GM18520 (cell line): ENCODE data around the gene LNX1.

Experiments
- ATAC-seq: cut with Tn5 transposase; IDR thresholded peaks from one replicate; pipeline ENCODE4 v1.9.1; 2021; ENCODE audit not compliant: unreplicated experiment

Gene LNX1

GRCh38 chr4:53601251-53601764, 10.0 kb upstream of the LNX1 start:
- ATAC-seq: peak; percentile 42

- no peak for ATAC-seq
Measured at GRCh38 chr4:53599632-53600031, 8.3 kb upstream of the LNX1 start.

GRCh38 chr4:53598901-53599300, 7.6 kb upstream of the LNX1 start:
- ATAC-seq: no peak

- ATAC-seq: no peak
Measured at GRCh38 chr4:53598483-53598882, 7.2 kb upstream of the LNX1 start.

GRCh38 chr4:53596901-53597300, 5.6 kb upstream of the LNX1 start:
- no peak for ATAC-seq

- no peak for ATAC-seq
Measured at GRCh38 chr4:53595834-53596233, 4.5 kb upstream of the LNX1 start.

- no peak for ATAC-seq
Measured at GRCh38 chr4:53595204-53595603, 3.9 kb upstream of the LNX1 start.

- ATAC-seq: no peak
Measured at GRCh38 chr4:53593765-53594164, 2.5 kb upstream of the LNX1 start.

GRCh38 chr4:53592686-53593501, 1.6 kb upstream of the LNX1 start:
- ATAC-seq: no peak

GRCh38 chr4:53592122-53592521, 836 bp upstream of the LNX1 start:
- no peak for ATAC-seq

- no peak for ATAC-seq
Measured at GRCh38 chr4:53590187-53590586, 1.1 kb downstream of the LNX1 start.

GRCh38 chr4:53589511-53589910, 1.8 kb downstream of the LNX1 start:
- ATAC-seq: no peak

- ATAC-seq: no peak
Measured at GRCh38 chr4:53587135-53587534, 4.2 kb downstream of the LNX1 start.

GRCh38 chr4:53586121-53586816, 5.0 kb downstream of the LNX1 start:
- no peak for ATAC-seq

GRCh38 chr4:53584658-53585057, 6.6 kb downstream of the LNX1 start:
- ATAC-seq: no peak

GRCh38 chr4:53583513-53583912, 7.8 kb downstream of the LNX1 start:
- no peak for ATAC-seq

GRCh38 chr4:53582194-53582593, 9.1 kb downstream of the LNX1 start:
- no peak for ATAC-seq

GRCh38 chr4:53580274-53580673, 11.0 kb downstream of the LNX1 start:
- ATAC-seq: no peak

- no peak for ATAC-seq
Measured at GRCh38 chr4:53579826-53580225, 11.5 kb downstream of the LNX1 start.

GRCh38 chr4:53576676-53577372, 14.5 kb downstream of the LNX1 start:
- no peak for ATAC-seq

GRCh38 chr4:53576071-53576617, 15.1 kb downstream of the LNX1 start:
- ATAC-seq: no peak
